ENCODE results near the gene IFI30.

GRCh38 chr19:18131841-18132596 is 41.6 kb upstream of the IFI30 start:
- no peak for TF ChIP-seq POLR2AphosphoS5 (IDR thresholded peaks at IDR 0.05)
- TF ChIP-seq CTCF (IDR thresholded peaks at IDR 0.05) = no peak
- TF ChIP-seq EP300 (IDR thresholded peaks at IDR 0.05; ENCODE audit: low read depth) = no peak
